Muscle layer of duodenum (tissue), 2 donors: ENCODE data around the gene DSG2.
A peak's percentile ranks its signal among the peaks of the same experiment; 100 is the strongest.

Experiments
- H3K27ac ChIP-seq: one replicate; pipeline ENCODE4 v1.7.0; 2013; ENCODE audit warnings: mild to moderate bottlenecking, low read length
- H3K27me3 ChIP-seq: one replicate; pipeline ENCODE4 v1.7.0; 2013; ENCODE audit warnings: low read depth, mild to moderate bottlenecking, control low read depth, low read length
- H3K36me3 ChIP-seq, 2 donors: one replicate each; pipeline ENCODE4 v1.7.0; 2013; ENCODE audit warnings: low read length in 2 of 2, control low read depth in 1 of 2, mild to moderate bottlenecking in 1 of 2; ENCODE audit not compliant: insufficient read depth in 2 of 2, control insufficient read depth in 1 of 2
- H3K4me1 ChIP-seq, 2 donors: one replicate each; pipeline ENCODE4 v1.7.0; 2013; ENCODE audit warnings: low read length in 2 of 2, mild to moderate bottlenecking in 2 of 2, control low read depth in 1 of 2, moderate library complexity in 1 of 2; ENCODE audit not compliant: insufficient read depth in 2 of 2, control insufficient read depth in 1 of 2
- H3K4me3 ChIP-seq, 2 donors: one replicate each; pipeline ENCODE4 v1.7.0; 2013; ENCODE audit warnings: low read length in 2 of 2, low read depth in 1 of 2, mild to moderate bottlenecking in 1 of 2
- H3K9me3 ChIP-seq, 2 donors: one replicate each; pipeline ENCODE4 v1.7.0; 2013; ENCODE audit warnings: low read length in 2 of 2, control low read depth in 1 of 2, mild to moderate bottlenecking in 1 of 2; ENCODE audit not compliant: control insufficient read depth in 1 of 2
- donor health status: healthy.

DSG2 gene

DNA sequence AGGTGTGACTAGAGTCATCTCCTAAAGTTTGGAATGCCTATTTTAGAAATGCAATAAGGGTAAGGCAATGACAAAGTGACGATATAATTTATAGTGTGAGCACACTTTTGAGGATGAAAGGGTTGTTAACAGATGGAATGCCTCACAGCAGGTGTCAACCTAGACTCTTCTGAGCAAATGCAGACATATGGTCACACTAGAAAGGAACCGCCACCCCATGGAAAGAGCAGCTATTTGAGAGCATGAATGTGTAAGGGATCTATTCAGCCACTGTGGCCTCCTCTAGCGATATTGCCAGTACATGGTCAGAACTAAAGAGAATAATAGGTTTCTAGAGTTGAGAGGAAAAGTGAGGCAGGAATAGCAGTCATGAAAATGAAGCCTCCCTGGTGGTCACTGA, 18.5 kb downstream of the DSG2 start:
- Histone ChIP-seq H3K27me3 (no peaks in the 10 kb centered on the region), H3K36me3 (no peaks in the 10 kb centered on the region), H3K4me1 (no peaks in the 10 kb centered on the region), H3K4me3 (no peak overlapping the region), H3K27ac (no peak overlapping the region), H3K9me3 (no peaks in the 10 kb centered on the region)

DNA sequence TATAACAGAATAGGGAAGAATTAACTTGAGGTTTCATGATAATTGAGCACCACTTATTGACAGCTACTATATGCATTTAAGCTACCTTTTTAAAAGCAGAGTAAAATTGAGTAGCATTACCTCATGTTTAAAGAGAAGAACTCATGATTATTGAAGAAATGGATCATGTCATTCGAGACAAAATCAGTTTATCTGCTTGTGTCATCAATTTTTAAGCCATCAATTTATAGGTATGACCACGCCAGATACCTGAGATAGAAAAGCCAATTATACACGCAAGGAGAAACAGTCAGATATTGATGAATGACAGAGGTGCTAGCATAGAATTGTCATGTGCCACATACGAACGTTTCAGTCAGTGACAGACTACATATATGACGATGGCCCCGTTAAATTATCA, 28.4 kb downstream of the DSG2 start:
- H3K27me3 ChIP-seq: no peaks in the 10 kb centered on the region
- H3K9me3 ChIP-seq: no peaks in the 10 kb centered on the region
- no peaks in the 10 kb centered on the region for H3K4me1 ChIP-seq
- no peak overlapping the region for H3K4me3 ChIP-seq
- H3K27ac ChIP-seq: no peak overlapping the region
- no peaks in the 10 kb centered on the region for H3K36me3 ChIP-seq

DNA sequence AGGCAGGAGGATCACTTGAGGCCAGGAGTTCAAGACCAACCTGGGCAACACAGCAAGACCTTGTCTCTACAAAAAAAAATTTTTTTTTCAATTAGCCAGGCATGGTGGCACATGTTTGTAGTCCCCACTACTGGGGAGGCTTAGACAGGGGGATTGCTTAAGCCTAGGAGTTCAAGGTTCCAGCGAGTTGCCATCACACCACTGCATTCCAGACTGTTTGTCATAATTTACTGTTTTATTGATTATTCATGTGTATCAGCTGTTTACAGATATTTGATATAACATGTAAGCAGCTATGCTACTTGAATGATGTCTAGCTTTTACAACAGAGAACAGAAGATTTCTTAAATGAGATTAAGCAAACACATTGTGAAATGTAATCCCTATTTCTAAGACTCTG, 35.3 kb downstream of the DSG2 start:
- no peak overlapping the region for H3K4me3 ChIP-seq
- no peaks in the 10 kb centered on the region for H3K27me3 ChIP-seq
- no peaks in the 10 kb centered on the region for H3K36me3 ChIP-seq
- no peaks in the 10 kb centered on the region for H3K4me1 ChIP-seq
- no peak overlapping the region for H3K27ac ChIP-seq
- no peaks in the 10 kb centered on the region for H3K9me3 ChIP-seq

DNA sequence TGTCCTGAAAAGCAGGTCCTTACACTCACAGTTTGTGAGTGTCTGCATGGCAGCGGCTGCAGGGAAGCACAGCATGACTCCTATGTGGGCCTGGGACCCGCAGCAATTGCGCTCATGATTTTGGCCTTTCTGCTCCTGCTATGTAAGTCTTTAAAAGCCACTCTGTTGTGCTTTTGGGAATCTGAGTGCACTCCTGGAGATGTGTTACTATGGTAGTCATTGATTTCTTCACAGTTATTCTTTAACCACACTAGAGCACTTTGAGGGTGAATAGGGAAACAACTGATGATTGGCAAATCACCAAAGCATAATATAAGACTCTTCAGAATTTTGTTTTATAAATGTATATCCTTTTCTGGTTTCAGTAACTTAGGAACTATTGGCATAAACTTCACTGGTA, 40.9 kb downstream of the DSG2 start:
- no peaks in the 10 kb centered on the region for H3K4me1 ChIP-seq
- no peak overlapping the region for H3K27ac ChIP-seq
- H3K9me3 ChIP-seq: no peaks in the 10 kb centered on the region
- no peaks in the 10 kb centered on the region for H3K27me3 ChIP-seq
- no peak overlapping the region for H3K4me3 ChIP-seq
- H3K36me3 ChIP-seq: peaks cover 0 to 4% of the 10 kb centered on the region in 2 donors

DNA sequence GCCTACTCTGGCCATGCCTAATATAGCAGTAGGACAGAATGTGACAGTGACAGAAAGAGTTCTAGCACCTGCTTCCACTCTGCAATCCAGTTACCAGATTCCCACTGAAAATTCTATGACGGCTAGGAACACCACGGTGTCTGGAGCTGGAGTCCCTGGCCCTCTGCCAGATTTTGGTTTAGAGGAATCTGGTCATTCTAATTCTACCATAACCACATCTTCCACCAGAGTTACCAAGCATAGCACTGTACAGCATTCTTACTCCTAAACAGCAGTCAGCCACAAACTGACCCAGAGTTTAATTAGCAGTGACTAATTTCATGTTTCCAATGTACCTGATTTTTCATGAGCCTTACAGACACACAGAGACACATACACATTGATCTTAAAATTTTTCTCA, 48.5 kb downstream of the DSG2 start:
- H3K36me3 ChIP-seq: no peaks in the 10 kb centered on the region
- no peak overlapping the region for H3K4me3 ChIP-seq
- no peaks in the 10 kb centered on the region for H3K27me3 ChIP-seq
- no peak overlapping the region for H3K27ac ChIP-seq
- H3K4me1 ChIP-seq: no peaks in the 10 kb centered on the region
- H3K9me3 ChIP-seq: no peaks in the 10 kb centered on the region

DNA sequence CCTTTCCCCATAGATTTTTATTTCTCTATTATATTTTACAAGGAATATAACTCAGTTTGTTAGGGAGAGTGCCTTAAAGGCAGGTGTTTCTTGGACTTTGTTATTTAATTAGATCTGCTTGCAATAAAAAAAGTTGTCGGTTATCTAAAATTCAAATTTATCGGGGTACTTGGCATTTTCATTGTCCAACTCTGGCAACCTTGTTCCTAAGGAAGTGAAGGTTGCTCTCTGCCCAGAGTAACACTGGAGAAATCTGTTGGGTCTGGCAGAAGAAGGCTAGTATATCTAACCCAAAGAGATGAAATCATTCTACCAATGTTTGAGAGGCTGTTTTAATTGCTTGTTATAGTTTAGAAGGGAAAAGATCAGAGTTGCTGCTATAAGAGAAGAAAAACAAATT, 50.9 kb downstream of the DSG2 start:
- Histone ChIP-seq H3K36me3 (no peaks in the 10 kb centered on the region), H3K4me1 (no peaks in the 10 kb centered on the region)

DNA sequence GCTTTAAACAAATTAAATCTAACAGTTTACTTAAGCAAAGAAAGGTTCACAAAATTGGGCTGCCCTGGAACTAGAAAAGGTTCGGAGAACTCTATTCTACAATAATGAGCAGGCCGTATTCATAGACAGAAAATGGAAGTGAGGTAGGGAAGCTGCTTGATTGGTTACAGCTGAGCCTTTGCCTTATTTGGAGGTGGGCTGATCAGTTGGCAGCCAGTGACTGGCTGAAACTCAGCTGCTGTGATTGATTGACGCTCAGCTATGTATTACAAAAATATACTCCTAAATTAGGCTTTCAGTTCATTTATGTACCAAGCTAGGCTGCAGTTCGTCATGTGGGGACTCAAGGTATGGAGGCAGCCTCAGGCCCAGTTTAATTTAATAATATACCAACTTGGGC, 51.4 kb downstream of the DSG2 start:
- H3K4me1 ChIP-seq: no peaks in the 10 kb centered on the region
- H3K4me3 ChIP-seq: no peak overlapping the region
- H3K9me3 ChIP-seq: no peaks in the 10 kb centered on the region
- no peaks in the 10 kb centered on the region for H3K36me3 ChIP-seq
- no peaks in the 10 kb centered on the region for H3K27me3 ChIP-seq
- peak overlapping the region; percentile 7 for H3K27ac ChIP-seq

More for the DNA sequence above, 50.9 kb downstream of the DSG2 start:
- H3K9me3 ChIP-seq: no peaks in the 10 kb centered on the region
- no peak overlapping the region for H3K4me3 ChIP-seq
- no peaks in the 10 kb centered on the region for H3K27me3 ChIP-seq
- H3K27ac ChIP-seq: no peak overlapping the region

DNA sequence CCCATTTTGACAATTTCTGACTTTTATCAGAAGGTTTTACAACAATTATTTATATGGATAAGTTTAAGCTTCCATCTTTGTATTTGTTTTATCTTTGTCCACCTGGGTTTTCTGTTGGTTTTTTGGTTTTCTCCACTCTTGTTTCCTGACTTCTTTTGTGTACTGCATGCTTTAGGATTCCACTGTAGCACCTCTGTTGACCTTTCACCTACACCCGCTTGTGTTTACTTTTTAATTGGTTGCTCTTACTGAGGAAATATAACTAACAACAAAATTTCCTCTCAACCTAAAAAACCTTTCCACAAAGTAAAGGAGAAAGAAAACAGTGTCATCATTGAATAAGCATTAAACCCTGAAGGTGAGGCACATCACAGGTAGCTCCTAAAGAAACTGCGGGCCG, 53.9 kb downstream of the DSG2 start:
- H3K9me3 ChIP-seq: no peaks in the 10 kb centered on the region
- H3K4me3 ChIP-seq: no peak overlapping the region
- H3K36me3 ChIP-seq: no peaks in the 10 kb centered on the region
- no peaks in the 10 kb centered on the region for H3K4me1 ChIP-seq
- no peaks in the 10 kb centered on the region for H3K27me3 ChIP-seq
- H3K27ac ChIP-seq: no peak overlapping the region

DNA sequence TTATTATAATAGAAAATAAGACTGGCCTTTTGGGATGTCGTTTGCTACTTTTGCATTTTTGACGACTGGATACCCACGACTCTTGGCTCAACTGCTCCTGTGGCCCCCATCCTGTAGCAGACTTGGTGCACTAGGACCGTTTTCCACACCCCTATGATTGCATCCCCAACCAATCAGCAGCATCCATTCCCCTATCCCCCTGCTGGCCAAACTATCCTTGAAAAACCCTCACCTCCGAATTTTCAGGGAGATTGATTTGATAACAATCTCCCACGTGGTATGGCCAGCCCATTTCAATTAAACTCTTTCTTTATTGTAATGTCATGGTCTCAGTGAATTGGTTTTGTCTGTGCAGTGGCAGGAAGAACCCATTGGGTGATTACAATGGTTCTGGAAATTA, 55.8 kb downstream of the DSG2 start:
- no peak overlapping the region for H3K4me3 ChIP-seq
- H3K27me3 ChIP-seq: no peaks in the 10 kb centered on the region
- H3K9me3 ChIP-seq: no peaks in the 10 kb centered on the region
- H3K36me3 ChIP-seq: no peaks in the 10 kb centered on the region
- H3K27ac ChIP-seq: no peak overlapping the region
- no peaks in the 10 kb centered on the region for H3K4me1 ChIP-seq

DNA sequence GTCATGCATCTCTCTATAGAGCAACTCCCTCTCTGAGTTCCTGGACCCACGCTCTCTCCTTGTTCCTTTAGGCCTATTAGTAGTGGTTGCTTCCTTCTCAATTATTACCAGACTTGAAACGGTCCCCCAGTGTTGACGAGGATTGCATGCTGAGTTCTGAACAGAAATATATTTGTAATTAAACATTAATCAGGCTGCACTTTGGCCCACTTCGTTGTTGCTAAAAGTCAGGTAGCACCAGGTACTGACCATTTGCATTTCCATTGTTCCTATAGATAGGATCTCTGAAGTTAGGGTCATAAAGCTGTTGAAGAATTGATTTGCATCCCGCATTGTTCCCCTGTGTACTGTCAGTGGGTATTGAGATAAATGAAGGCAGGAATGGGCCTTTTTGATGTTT, 56.8 kb downstream of the DSG2 start:
- H3K9me3 ChIP-seq: no peaks in the 10 kb centered on the region
- H3K27me3 ChIP-seq: no peaks in the 10 kb centered on the region
- H3K27ac ChIP-seq: no peak overlapping the region
- H3K4me3 ChIP-seq: no peak overlapping the region
- H3K4me1 ChIP-seq: no peaks in the 10 kb centered on the region
- H3K36me3 ChIP-seq: no peaks in the 10 kb centered on the region

DNA sequence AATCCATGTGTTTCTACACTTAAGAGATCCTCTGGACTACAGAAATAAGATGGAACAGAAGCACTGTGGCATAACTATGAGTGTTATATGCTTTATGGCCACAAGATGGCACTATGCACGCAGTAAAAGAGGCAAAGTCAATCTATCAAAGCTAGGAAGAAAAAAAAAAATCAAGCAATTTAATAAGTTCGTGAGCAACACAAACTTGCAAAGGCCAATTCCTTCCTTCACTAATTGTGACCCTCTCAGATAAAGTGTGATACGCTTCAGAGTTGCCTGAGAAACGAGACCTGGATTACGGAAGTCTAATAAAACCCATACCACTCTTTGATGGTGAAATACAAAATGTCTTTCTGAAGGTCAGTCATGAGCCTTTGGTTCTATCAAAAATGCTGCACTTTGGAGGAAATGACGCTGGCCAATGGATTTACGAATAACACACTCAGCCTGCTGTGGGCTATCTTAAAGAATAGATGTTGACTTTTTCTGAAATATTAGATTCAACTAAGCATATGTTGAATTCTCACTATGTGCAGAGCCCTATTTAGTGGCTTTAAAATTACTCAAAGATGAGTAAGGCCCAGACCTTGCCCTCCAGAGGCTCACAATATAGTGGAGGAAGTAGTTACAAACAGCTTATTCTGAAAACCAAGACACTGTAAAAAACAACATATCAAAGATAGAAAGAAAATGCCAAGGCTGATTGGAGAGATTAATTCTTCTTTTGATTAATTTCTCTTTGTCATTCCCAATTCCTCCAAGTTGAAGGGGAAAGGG, 58.2 kb downstream of the DSG2 start:
- Histone ChIP-seq H3K4me3 (no peak overlapping the region), H3K4me1 (no peaks in the 10 kb centered on the region), H3K27ac (no peak overlapping the region), H3K27me3 (no peaks in the 10 kb centered on the region), H3K9me3 (no peaks in the 10 kb centered on the region), H3K36me3 (no peaks in the 10 kb centered on the region)

DNA sequence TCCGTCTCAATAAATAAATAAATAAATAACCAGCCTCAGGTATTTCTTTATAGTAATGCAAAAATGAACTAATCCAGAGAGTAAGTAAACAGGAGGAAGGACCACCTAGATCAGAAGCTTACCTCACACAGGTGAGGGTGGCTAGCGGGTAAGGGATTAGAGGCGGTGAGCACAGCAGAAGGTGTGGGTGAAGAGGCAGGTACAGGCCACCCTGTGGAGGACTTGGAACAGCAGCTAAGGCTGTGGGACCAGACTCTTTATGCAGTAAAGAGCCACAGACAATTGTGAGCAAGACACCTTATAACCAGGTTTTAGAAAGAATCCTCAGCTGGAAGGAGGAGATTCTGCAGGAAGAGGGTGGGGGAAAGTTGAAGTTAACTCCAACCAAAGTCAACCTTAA, 59.5 kb downstream of the DSG2 start:
- H3K27ac ChIP-seq: no peak overlapping the region
- no peaks in the 10 kb centered on the region for H3K36me3 ChIP-seq
- no peak overlapping the region for H3K4me3 ChIP-seq
- H3K27me3 ChIP-seq: no peaks in the 10 kb centered on the region
- H3K9me3 ChIP-seq: no peaks in the 10 kb centered on the region
- no peaks in the 10 kb centered on the region for H3K4me1 ChIP-seq
